H1 (cell line): Measurements from ENCODE around the gene RIGI. TPM values are rescaled to one million over a fixed set of nuclear protein-coding genes. Genes with fewer than 3 reads are reported as not detected.

Experiments
- CTCF ChIA-PET: fragments of 300-600 bp; sonication (Branson Sonifier 250); formaldehyde crosslinking; loops from one replicate; lab custom pipeline; 2021; ENCODE audit not compliant: partially characterized antibody; lab: Charles Lee
- POLR2A ChIA-PET: fragments of 300-600 bp; sonication (Branson Sonifier 250); formaldehyde crosslinking; loops from one replicate; lab custom pipeline; 2021; ENCODE audit warnings: inconsistent platforms; ENCODE audit not compliant: partially characterized antibody; lab: Charles Lee
- DNase-seq, 2 experiments: peaks; one replicate each; pipeline versions ENCODE4 v3.0.0 to v3.0.0-alpha.2; 2010 to 2022; ENCODE audit warnings: low spot score in 2 of 2, low read depth in 1 of 2, mixed read lengths in 1 of 2
- FAIRE-seq: peaks from 2 replicates; lab custom pipeline; 2011; peaks lifted over from hg19 to GRCh38; lab: Jason Lieb, UNC
- H2AFZ ChIP-seq: 2 replicates; pipeline ENCODE4 v1.8.1; 2012; ENCODE audit warnings: low read length, inconsistent platforms
- H2AK5ac ChIP-seq: 2 replicates; pipeline ENCODE4 v1.6.1; 2013; ENCODE audit warnings: low read depth, low read length
- H2BK120ac ChIP-seq: replicated peaks from 2 replicates; pipeline ENCODE3; 2013; ENCODE audit warnings: low read depth, low read length, inconsistent platforms
- H2BK12ac ChIP-seq: 2 replicates; pipeline ENCODE4 v1.6.1; 2013; ENCODE audit warnings: low read depth, low read length
- H2BK15ac ChIP-seq: 2 replicates; pipeline ENCODE4 v1.6.1; 2013; ENCODE audit warnings: low read length
- H2BK20ac ChIP-seq: 2 replicates; pipeline ENCODE4 v1.6.1; 2013; ENCODE audit warnings: low read length
- H2BK5ac ChIP-seq: 2 replicates; pipeline ENCODE4 v1.6.1; 2013; ENCODE audit warnings: low read depth, low read length
- H3K14ac ChIP-seq: 2 replicates; pipeline ENCODE4 v1.6.1; 2013; ENCODE audit warnings: inconsistent platforms; ENCODE audit not compliant: insufficient read length
- H3K18ac ChIP-seq: 2 replicates; pipeline ENCODE4 v1.6.1; 2013; ENCODE audit warnings: low read length; ENCODE audit errors: extremely low read depth
- H3K23ac ChIP-seq: 2 replicates; pipeline ENCODE4 v1.6.1; 2013; ENCODE audit warnings: inconsistent platforms; ENCODE audit not compliant: insufficient read length
- H3K23me2 ChIP-seq: 2 replicates; pipeline ENCODE4 v1.6.1; 2013; ENCODE audit warnings: low read depth, low read length
- H3K27ac ChIP-seq: 2 replicates; pipeline ENCODE4 v1.6.1; 2011; ENCODE audit warnings: low read depth, low read length, inconsistent platforms
- H3K27me3 ChIP-seq, 4 experiments: replicated peaks in 1 of 4; 1 replicate in 1 of 4; 2 replicates in 3 of 4; pipeline versions ENCODE4 v1.6.1 to v1.8.1; 2011 to 2013; ENCODE audit warnings: low read length in 3 of 4, mild to moderate bottlenecking in 3 of 4, inconsistent platforms in 2 of 4, mixed read lengths in 2 of 4, moderate library complexity in 1 of 4; ENCODE audit not compliant: control insufficient read depth in 3 of 4, insufficient read depth in 3 of 4; ENCODE audit errors: extremely low read depth in 1 of 4
- H3K36me3 ChIP-seq, 4 experiments: 2 replicates each; pipeline versions ENCODE4 v1.6.1 to v1.8.1; 2011 to 2013; ENCODE audit warnings: mild to moderate bottlenecking in 4 of 4, low read length in 3 of 4, moderate library complexity in 2 of 4, control low read depth in 1 of 4, inconsistent platforms in 1 of 4; ENCODE audit not compliant: insufficient read depth in 4 of 4, control insufficient read depth in 2 of 4
- H3K4ac ChIP-seq: replicated peaks from 2 replicates; pipeline ENCODE3; 2013; ENCODE audit warnings: low read length, low read depth, mixed read lengths, inconsistent platforms; ENCODE audit not compliant: insufficient read length
- H3K4me1 ChIP-seq, 4 experiments: replicated peaks in 1 of 4; 1 replicate in 1 of 4; 2 replicates in 3 of 4; pipeline versions ENCODE4 v1.6.1 to v1.8.1; 2011 to 2013; ENCODE audit warnings: low read length in 3 of 4, inconsistent platforms in 2 of 4, mixed read lengths in 1 of 4; ENCODE audit not compliant: insufficient read depth in 4 of 4, control insufficient read depth in 3 of 4
- H3K4me2 ChIP-seq, 2 experiments: 2 replicates each; pipeline versions ENCODE4 v1.6.1 to v1.8.1; 2011 to 2013; ENCODE audit warnings: low read depth in 2 of 2, low read length in 2 of 2, control low read depth in 1 of 2, inconsistent platforms in 1 of 2, mild to moderate bottlenecking in 1 of 2; ENCODE audit not compliant: insufficient read depth in 1 of 2
- H3K4me3 ChIP-seq, 4 experiments: fragments of 200-600, 300-600 bp in 1 of 4; sonication (generic), shearing (Covaris generic), sonication (Bioruptor Twin) in 1 of 4; 2 replicates each; pipeline versions ENCODE4 v1.5.1 to v1.8.1; 2011 to 2016; ENCODE audit warnings: low read length in 4 of 4, low read depth in 3 of 4, control low read depth in 2 of 4, inconsistent platforms in 2 of 4, mild to moderate bottlenecking in 2 of 4, mixed read lengths in 1 of 4, moderate library complexity in 1 of 4; ENCODE audit not compliant: insufficient read depth in 2 of 4; ENCODE audit errors: extremely low read depth in 1 of 4
- H3K56ac ChIP-seq: replicated peaks from 2 replicates; pipeline ENCODE3; 2013; ENCODE audit warnings: low read depth, mild to moderate bottlenecking, mixed read lengths, low read length, inconsistent platforms; ENCODE audit not compliant: insufficient read length
- H3K79me1 ChIP-seq: 2 replicates; pipeline ENCODE4 v1.6.1; 2013; ENCODE audit warnings: low read depth, low read length, control low read depth
- H3K79me2 ChIP-seq, 2 experiments: 2 replicates each; pipeline versions ENCODE4 v1.6.1 to v1.8.1; 2012 to 2013; ENCODE audit warnings: low read length in 2 of 2, mild to moderate bottlenecking in 2 of 2, inconsistent platforms in 1 of 2; ENCODE audit not compliant: insufficient read depth in 2 of 2, control insufficient read depth in 1 of 2
- H3K9ac ChIP-seq, 4 experiments: replicated peaks in 1 of 4; 1 replicate in 1 of 4; 2 replicates in 3 of 4; pipeline versions ENCODE4 v1.6.1 to v1.8.1; 2011 to 2013; ENCODE audit warnings: low read depth in 3 of 4, low read length in 3 of 4, control low read depth in 2 of 4, mild to moderate bottlenecking in 2 of 4, moderate library complexity in 2 of 4, inconsistent platforms in 1 of 4; ENCODE audit errors: extremely low read depth in 1 of 4
- H3K9me3 ChIP-seq, 2 experiments: 2 replicates each; pipeline versions ENCODE4 v1.6.1 to v1.8.1; 2012 to 2013; ENCODE audit warnings: mild to moderate bottlenecking in 2 of 2, moderate library complexity in 2 of 2, control low read depth in 1 of 2, inconsistent platforms in 1 of 2, low read depth in 1 of 2, low read length in 1 of 2, mixed read lengths in 1 of 2; ENCODE audit not compliant: insufficient read depth in 2 of 2
- H4K20me1 ChIP-seq, 2 experiments: replicated peaks in 1 of 2; 2 replicates each; pipeline versions ENCODE3 to v1.8.1; 2011 to 2013; ENCODE audit warnings: inconsistent platforms in 2 of 2, low read length in 2 of 2, mild to moderate bottlenecking in 1 of 2; ENCODE audit not compliant: insufficient read depth in 2 of 2, control insufficient read depth in 1 of 2
- H4K5ac ChIP-seq: 2 replicates; pipeline ENCODE4 v1.6.1; 2013; ENCODE audit warnings: low read length, low read depth, mixed read lengths, inconsistent platforms; ENCODE audit not compliant: insufficient read length
- H4K8ac ChIP-seq: 2 replicates; pipeline ENCODE4 v1.8.0; 2013; ENCODE audit warnings: mild to moderate bottlenecking, moderate library complexity, low read length, inconsistent platforms; ENCODE audit not compliant: insufficient read depth; ENCODE audit errors: extremely low read depth
- H4K91ac ChIP-seq: replicated peaks from 2 replicates; pipeline ENCODE3; 2013; ENCODE audit warnings: low read length, mixed read lengths, inconsistent platforms; ENCODE audit not compliant: insufficient read length
- ATF3 ChIP-seq: IDR thresholded peaks from 2 replicates; pipeline ENCODE4 v1.6.1; 2011; ENCODE audit warnings: low read depth, mild to moderate bottlenecking, low read length; ENCODE audit not compliant: insufficient read depth
- CREB1 ChIP-seq: IDR thresholded peaks from 2 replicates; pipeline ENCODE4 v1.6.1; 2012; ENCODE audit warnings: inconsistent platforms
- HDAC6 ChIP-seq: IDR thresholded peaks from one replicate; pipeline ENCODE4 v1.7.1; 2012; ENCODE audit warnings: low read depth, mild to moderate bottlenecking, inconsistent platforms, low read length, moderate library complexity
- JUN ChIP-seq: IDR thresholded peaks from 2 replicates; pipeline ENCODE4 v1.6.1; 2011; ENCODE audit warnings: low read depth, mild to moderate bottlenecking, improper control_type of control experiment, low read length
- JUND ChIP-seq: IDR thresholded peaks from 2 replicates; pipeline ENCODE4 v1.6.1; 2011; ENCODE audit warnings: mild to moderate bottlenecking, improper control_type of control experiment, low read length
- MAFK ChIP-seq: IDR thresholded peaks from 2 replicates; pipeline ENCODE4 v1.6.1; 2012; ENCODE audit warnings: low read depth, mild to moderate bottlenecking, improper control_type of control experiment, low read length
- PHF8 ChIP-seq: fragments of 200-600 bp; sonication (generic); conservative IDR thresholded peaks from 2 replicates; pipeline ENCODE4 v1.7.1; 2012; ENCODE audit warnings: low read depth, mild to moderate bottlenecking, inconsistent platforms, low read length, moderate library complexity
- RXRA ChIP-seq: IDR thresholded peaks from 2 replicates; pipeline ENCODE4 v1.6.1; 2011; ENCODE audit warnings: low read depth, mild to moderate bottlenecking, low read length, moderate library complexity; ENCODE audit not compliant: insufficient read depth
- TAF1 ChIP-seq: IDR thresholded peaks from 2 replicates; pipeline ENCODE4 v1.6.1; 2011; ENCODE audit warnings: mild to moderate bottlenecking, low read depth, low read length
- TEAD4 ChIP-seq: IDR thresholded peaks from 2 replicates; pipeline ENCODE4 v1.6.1; 2012; ENCODE audit warnings: low read depth, low read length, inconsistent platforms, mixed read lengths
- polyA plus RNA-seq, 7 experiments: library from polyadenylated mRNA; depleted of rRNA in 3 of 7; stranded (reverse) in 5 of 7; unstranded in 2 of 7; fragments of >200 nt in 5 of 7; fragments of 200-250 nt in 2 of 7; gene quantifications; 1 replicate in 5 of 7; 2 replicates in 1 of 7; 4 replicates in 1 of 7; pipeline versions ENCODE4 v1.2.1 to v1.2.3, GENCODE V29; 2011 to 2013; ENCODE audit warnings: missing spikeins in 2 of 7, mixed read lengths in 2 of 7
- total RNA-seq: library from RNA; stranded (reverse); fragmentation: NEBNext Ultra II Directional; extraction: Animal tissue kit (Norgen Biotek cat#: 25700); gene quantifications from 2 replicates; pipeline ENCODE4 v1.2.1, GENCODE V29; 2021

Gene RIGI
- total and polyA plus RNA-seq, 2 of the 8 experiments (the other 6 are each of a cell fraction or from before 2014, with no cell fraction given), result 3.1 to 6.7 TPM

GRCh38 chr9:32554591-32554990 lies 28.6 kb upstream of the RIGI start:
- H3K79me1 ChIP-seq, result 0 out of 2 replicates have a peak, but pooled peaks cover 2% of the 10 kb centered on the region
- H3K18ac ChIP-seq, result no peak overlapping the region
- peaks cover 0 to 3% (median 0%) of the 10 kb centered on the region in 4 experiments; a peak in 2 of 7 replicates for H3K4me1 ChIP-seq
- peaks cover 5% of the 10 kb centered on the region in 2 experiments for H4K20me1 ChIP-seq
- H2BK20ac ChIP-seq, result no peak overlapping the region
- H4K5ac ChIP-seq, result no peak overlapping the region
- H3K4me2 ChIP-seq, result no peak overlapping the region
- H3K9me3 ChIP-seq, result no peaks in the 10 kb centered on the region
- H3K27me3 ChIP-seq, result no peaks in the 10 kb centered on the region
- no peak overlapping the region for H2BK12ac ChIP-seq
- H3K9ac ChIP-seq, result no peak overlapping the region
- H3K56ac ChIP-seq, result no peak overlapping the region
- FAIRE-seq (no peak), DNase-seq (no peak)
- no peak overlapping the region for H2AK5ac ChIP-seq
- H2BK15ac ChIP-seq, result no peak overlapping the region
- POLR2A ChIA-PET, result interaction anchor here (0.6 to 1.1 kb wide), 4 partner anchors 12 to 1559 kb away, joined by 3 read pairs; no protein-coding TSS in a partner anchor
- H3K23ac ChIP-seq, result no peak overlapping the region
- no peak overlapping the region for H3K14ac ChIP-seq
- H3K27ac ChIP-seq, result no peak overlapping the region
- no peak overlapping the region for H4K8ac ChIP-seq
- peaks cover 7 to 27% of the 10 kb centered on the region in 2 experiments; a peak in 3 of 4 replicates for H3K79me2 ChIP-seq
- no peak overlapping the region for H3K4me3 ChIP-seq
- H2BK5ac ChIP-seq, result no peak overlapping the region
- no peak overlapping the region for H4K91ac ChIP-seq
- no peak overlapping the region for H3K4ac ChIP-seq
- H3K23me2 ChIP-seq, result peaks cover 9% of the 10 kb centered on the region
- H3K36me3 ChIP-seq, result no peaks in the 10 kb centered on the region; a peak in 1 of 8 replicates
- CTCF ChIA-PET, result interaction anchor here (1.4 to 1.5 kb wide), 2 partner anchors 10 to 176 kb away, joined by 3 to 8 read pairs; no protein-coding TSS in a partner anchor
- H2AFZ ChIP-seq, result no peak overlapping the region
- no peak overlapping the region for H2BK120ac ChIP-seq
- TF ChIP-seq JUND (no peak), MAFK (no peak), TAF1 (no peak), RXRA (no peak), TEAD4 (no peak), ATF3 (no peak), JUN (no peak), CREB1 (no peak), PHF8 (no peak), HDAC6 (no peak)
